ENCODE measurements around the gene PKP4.

The PKP4 gene

DNA sequence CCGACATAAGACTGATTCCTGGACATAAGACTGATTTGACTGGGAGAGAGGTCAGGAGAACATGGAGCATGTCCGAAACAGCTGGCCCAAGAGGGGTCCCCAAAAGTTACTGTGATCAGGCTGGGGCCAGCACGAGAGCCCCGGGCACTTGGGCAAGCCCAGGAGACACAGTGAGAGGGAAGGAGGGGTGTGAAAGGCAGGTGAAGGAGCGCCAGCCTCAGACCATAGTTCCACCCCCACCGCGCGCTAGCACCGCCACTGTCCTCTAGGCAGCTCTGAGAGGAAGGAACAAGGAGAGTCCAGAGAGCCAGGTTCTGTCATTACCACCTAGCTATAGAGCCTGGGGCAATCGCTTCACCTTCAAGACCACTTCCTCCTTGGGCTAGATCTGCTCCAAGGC is 260.2 kb downstream of the PKP4 start:
- Histone ChIP-seq H3K9me3 (ENCODE audit: control insufficient read depth, low read depth, low read length) (no peaks in the 10 kb centered on the region), H3K9ac (ENCODE audit: low read length) (no peak overlapping the region)

DNA sequence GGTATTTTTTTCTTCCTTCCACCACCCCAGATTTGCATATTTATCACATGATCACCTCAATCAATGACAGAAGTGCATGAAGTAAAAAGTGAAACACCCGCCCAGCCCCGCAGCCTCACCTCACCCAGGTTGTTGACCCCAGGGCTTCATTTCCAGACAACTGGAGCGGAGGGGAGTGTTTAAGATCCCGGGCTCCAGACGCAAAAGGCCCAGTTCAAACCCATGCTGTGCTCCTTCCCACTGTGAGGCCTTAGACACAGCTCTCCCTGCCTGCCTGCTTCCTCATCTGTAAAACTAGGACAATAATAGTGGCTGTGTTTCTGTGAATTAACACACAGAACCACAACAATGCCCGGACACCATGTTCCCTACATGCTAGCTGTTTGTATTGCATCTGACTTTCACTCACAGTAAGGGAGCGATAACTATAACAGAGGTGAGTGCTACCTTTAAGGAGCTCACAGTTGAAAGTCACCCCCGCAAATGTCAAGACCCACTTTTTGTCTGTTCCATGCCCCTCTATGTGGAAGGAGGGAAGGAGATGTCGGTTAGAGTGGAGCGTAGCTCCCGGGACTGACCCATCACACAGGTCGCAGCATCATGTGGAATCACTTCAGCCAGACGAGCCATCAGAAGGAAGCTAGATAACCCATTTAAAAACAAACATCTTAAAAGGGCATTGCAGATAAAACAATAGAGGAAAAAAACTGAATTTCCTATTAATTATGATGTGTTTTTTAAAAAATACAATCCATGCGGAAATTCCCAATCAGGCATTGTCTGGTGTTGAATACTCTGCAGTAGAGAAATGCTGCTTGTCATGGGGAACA is 260.8 kb downstream of the PKP4 start:
- Histone ChIP-seq H3K27me3 (ENCODE audit: control insufficient read depth, insufficient read depth, low read length) (no peaks in the 10 kb centered on the region), H3K9me3 (ENCODE audit: control insufficient read depth, low read depth, low read length) (no peaks in the 10 kb centered on the region), H3K27ac (ENCODE audit: low read length) (no peak overlapping the region), H3K36me3 (ENCODE audit: control insufficient read depth, low read depth, low read length) (no peaks in the 10 kb centered on the region), H3K4me3 (ENCODE audit: low read length) (no peak overlapping the region), H3K9ac (ENCODE audit: low read length) (no peak overlapping the region), H3K4me1 (ENCODE audit: control insufficient read depth, low read depth, low read length) (peaks cover 6% of the 10 kb centered on the region)

More for the DNA sequence above, 260.2 kb downstream of the PKP4 start:
- Histone ChIP-seq H3K27me3 (ENCODE audit: control insufficient read depth, insufficient read depth, low read length) (no peaks in the 10 kb centered on the region), H3K27ac (ENCODE audit: low read length) (no peak overlapping the region), H3K4me3 (ENCODE audit: low read length) (no peak overlapping the region), H3K4me1 (ENCODE audit: control insufficient read depth, low read depth, low read length) (peaks cover 6% of the 10 kb centered on the region), H3K36me3 (ENCODE audit: control insufficient read depth, low read depth, low read length) (no peaks in the 10 kb centered on the region)

DNA sequence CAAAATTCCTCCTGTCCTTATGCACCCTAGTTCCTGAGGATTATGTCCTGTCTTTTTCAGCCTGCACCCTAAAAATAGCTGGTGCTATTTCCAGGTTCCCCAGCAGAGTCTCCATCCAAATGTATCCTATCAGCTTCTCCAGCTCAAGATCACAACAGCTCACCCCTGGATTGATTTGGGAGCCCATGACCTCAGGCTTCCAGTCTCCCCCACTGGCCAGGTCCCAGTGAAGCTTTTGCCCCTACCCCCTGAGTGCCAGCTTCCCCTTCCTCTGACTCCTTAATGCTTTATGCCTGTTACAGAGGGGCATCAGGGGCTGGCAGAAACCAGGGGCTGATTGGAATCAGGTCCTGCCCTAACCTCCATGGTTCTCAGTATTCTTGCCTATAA is 261.4 kb downstream of the PKP4 start:
- no peak overlapping the region for H3K27ac ChIP-seq (ENCODE audit: low read length)
- no peaks in the 10 kb centered on the region for H3K36me3 ChIP-seq (ENCODE audit: control insufficient read depth, low read depth, low read length)
- H3K9ac ChIP-seq (ENCODE audit: low read length), result no peak overlapping the region
- no peaks in the 10 kb centered on the region for H3K27me3 ChIP-seq (ENCODE audit: control insufficient read depth, insufficient read depth, low read length)
- H3K4me1 ChIP-seq (ENCODE audit: control insufficient read depth, low read depth, low read length), result peaks cover 6% of the 10 kb centered on the region
- no peaks in the 10 kb centered on the region for H3K9me3 ChIP-seq (ENCODE audit: control insufficient read depth, low read depth, low read length)
- H3K4me3 ChIP-seq (ENCODE audit: low read length), result no peak overlapping the region

DNA sequence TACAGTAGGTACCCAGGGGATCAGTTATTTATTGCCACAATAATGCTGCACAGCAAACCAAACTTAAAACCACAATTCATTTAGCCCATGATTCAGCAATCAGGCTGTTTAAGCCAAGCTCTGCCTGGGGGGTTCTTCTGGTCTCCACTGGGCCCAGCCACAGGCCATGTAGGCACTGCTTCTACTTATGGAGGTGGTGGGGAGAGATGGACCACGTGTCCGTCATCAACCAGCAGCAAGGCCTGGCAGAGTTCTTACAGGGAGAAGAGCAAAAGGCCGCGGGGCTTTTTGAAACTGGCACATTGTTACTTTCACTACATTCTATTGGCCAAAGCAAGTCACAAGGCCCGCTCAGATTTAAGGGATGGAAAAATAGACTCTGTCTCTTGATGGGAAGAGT is 262.1 kb downstream of the PKP4 start:
- Histone ChIP-seq H3K4me3 (ENCODE audit: low read length) (no peak overlapping the region), H3K36me3 (ENCODE audit: control insufficient read depth, low read depth, low read length) (no peaks in the 10 kb centered on the region), H3K4me1 (ENCODE audit: control insufficient read depth, low read depth, low read length) (peaks cover 6% of the 10 kb centered on the region), H3K9ac (ENCODE audit: low read length) (no peak overlapping the region), H3K27ac (ENCODE audit: low read length) (no peak overlapping the region), H3K27me3 (ENCODE audit: control insufficient read depth, insufficient read depth, low read length) (no peaks in the 10 kb centered on the region), H3K9me3 (ENCODE audit: control insufficient read depth, low read depth, low read length) (no peaks in the 10 kb centered on the region)

DNA sequence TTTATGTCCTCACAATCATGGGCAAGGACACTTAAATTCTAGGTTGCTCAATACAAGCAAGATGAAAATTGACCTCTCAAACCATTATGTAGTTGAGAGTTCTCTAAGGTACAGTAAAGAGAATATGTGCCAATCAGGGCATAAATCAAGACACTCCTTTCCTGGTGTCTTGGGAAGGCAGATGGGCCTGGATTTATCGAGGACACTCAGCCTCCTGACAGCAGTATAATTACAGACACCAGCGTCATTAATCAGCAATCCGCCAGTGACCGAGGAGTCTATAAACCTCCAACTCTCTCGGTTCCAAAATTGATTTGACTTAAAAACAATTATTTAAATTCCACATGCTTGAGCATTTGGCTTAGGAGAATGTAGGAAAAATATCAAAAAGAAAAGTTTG is 262.7 kb downstream of the PKP4 start:
- Histone ChIP-seq H3K27ac (ENCODE audit: low read length) (no peak overlapping the region), H3K9me3 (ENCODE audit: control insufficient read depth, low read depth, low read length) (no peaks in the 10 kb centered on the region), H3K27me3 (ENCODE audit: control insufficient read depth, insufficient read depth, low read length) (no peaks in the 10 kb centered on the region), H3K4me3 (ENCODE audit: low read length) (no peak overlapping the region), H3K9ac (ENCODE audit: low read length) (no peak overlapping the region), H3K4me1 (ENCODE audit: control insufficient read depth, low read depth, low read length) (peaks cover 6% of the 10 kb centered on the region), H3K36me3 (ENCODE audit: control insufficient read depth, low read depth, low read length) (no peaks in the 10 kb centered on the region)

DNA sequence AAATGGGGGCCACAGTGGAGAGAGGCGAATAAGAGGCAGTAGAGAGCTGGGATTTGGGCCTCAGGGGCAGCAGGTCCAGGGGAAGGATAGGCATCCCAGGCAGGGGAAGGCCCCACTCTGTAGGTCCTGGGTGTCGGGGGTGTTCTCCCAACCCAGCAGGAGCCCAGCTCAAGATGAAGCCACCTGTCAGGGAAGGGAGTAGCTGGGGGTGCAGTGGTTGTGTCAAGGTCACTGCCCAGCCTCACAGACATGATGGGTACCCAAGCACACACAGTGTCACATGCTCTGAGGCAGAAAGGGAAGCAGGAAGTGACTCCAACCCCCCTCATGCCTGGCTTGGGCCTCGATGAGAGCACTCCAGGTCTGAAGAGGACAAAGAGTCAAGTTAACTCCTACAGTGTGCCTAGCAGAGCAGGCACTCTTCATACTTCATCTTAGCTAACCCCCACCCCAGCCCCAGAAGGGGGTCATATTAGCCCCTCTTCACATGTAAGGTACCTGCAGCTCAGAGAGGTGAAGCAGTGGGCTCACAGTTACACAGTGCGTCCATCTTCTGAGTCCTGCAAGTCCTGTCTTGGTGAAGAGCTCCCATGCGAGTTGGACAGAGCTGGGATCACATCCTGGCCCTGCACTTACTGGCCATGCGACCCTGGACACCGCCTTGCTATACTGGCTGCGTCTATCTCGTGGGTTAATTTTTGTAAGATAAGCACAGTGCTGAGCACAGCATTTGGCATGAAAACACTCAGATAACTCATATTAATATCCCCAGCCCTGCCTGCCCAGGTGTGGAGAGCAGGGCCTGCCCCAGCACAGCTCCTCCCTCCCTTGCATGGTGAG is 265.7 kb downstream of the PKP4 start:
- no peak overlapping the region for H3K4me3 ChIP-seq (ENCODE audit: low read length)
- H3K36me3 ChIP-seq (ENCODE audit: control insufficient read depth, low read depth, low read length), result no peaks in the 10 kb centered on the region
- H3K27me3 ChIP-seq (ENCODE audit: control insufficient read depth, insufficient read depth, low read length), result no peaks in the 10 kb centered on the region
- peaks cover 10% of the 10 kb centered on the region for H3K4me1 ChIP-seq (ENCODE audit: control insufficient read depth, low read depth, low read length)
- H3K27ac ChIP-seq (ENCODE audit: low read length), result no peak overlapping the region
- no peak overlapping the region for H3K9ac ChIP-seq (ENCODE audit: low read length)
- H3K9me3 ChIP-seq (ENCODE audit: control insufficient read depth, low read depth, low read length), result no peaks in the 10 kb centered on the region

DNA sequence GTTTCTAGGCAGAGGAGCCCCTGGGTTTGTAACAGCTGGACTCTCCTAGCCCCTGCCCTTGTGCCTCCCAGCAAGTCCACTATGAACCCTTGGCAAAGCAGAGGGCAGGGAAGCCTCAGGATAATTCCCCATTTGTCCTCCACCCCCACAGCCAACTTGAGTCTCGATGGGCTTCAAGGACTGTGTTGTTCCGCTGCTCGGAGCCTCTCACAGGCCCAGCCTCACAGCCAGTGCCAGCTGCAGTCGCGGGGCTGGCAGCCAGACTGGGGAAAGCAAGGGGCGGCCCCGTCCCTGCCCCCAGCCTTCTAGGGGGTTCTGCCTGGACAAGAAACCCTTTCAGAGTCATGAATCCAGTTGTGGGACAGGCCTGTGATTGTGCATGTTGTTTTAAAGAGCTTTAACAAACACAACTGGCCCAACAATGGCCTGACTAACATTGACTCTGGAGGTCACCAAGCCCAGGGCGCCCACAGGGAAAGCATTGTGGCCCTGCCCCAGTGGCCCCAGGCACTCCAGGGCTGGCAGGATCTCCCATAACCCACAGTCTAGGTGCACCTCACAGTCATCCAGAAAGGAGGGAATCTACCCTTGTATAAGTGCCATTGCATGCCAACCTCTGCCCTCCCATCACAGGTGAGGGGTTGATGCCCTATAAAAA is 266.6 kb downstream of the PKP4 start:
- Histone ChIP-seq H3K27me3 (ENCODE audit: control insufficient read depth, insufficient read depth, low read length) (no peaks in the 10 kb centered on the region), H3K9me3 (ENCODE audit: control insufficient read depth, low read depth, low read length) (no peaks in the 10 kb centered on the region), H3K9ac (ENCODE audit: low read length) (no peak overlapping the region), H3K4me3 (ENCODE audit: low read length) (no peak overlapping the region), H3K4me1 (ENCODE audit: control insufficient read depth, low read depth, low read length) (peaks cover 7% of the 10 kb centered on the region), H3K36me3 (ENCODE audit: control insufficient read depth, low read depth, low read length) (no peaks in the 10 kb centered on the region), H3K27ac (ENCODE audit: low read length) (no peak overlapping the region)

DNA sequence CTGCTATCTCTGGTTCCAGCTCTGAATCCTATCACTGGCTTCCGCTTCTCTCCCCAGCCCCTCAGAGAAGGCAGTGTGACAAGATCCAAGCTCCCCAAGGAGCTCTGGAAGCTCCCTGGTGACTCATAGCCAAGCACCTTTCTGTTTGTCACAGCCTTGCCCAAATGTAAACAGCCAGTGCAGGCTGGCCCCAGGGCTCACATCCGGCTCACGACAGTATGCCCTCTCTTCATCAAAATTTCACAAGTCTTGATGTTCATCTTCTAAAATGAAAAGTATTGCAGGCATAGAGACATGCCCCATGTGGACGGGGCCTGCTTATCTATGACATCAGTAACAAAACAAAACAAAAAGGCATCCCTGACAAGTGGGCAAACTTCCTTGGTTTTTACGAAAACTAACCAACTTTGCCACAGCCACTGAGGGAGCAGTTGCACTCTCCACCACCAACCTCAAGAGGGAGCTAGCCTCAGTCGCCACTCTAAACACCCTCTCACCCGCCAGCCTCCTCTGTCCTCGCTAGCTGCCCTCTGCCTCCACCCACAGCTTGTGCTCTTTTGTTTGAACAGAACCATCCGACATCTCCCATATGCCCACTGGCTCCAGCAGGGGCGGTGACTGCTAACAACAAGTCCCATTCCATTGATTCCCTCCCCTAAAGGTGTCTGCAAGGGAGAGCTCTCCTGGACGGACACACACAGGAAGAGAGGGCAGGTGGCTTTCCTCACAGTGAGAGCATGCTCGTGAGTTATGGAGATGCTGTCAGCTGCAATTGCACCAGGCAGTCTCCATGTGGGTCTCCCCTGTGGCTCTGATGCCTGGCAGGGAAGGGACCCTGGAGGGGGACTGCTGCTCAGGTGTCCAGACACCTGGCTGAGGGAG is 267.4 kb downstream of the PKP4 start:
- H3K27me3 ChIP-seq (ENCODE audit: control insufficient read depth, insufficient read depth, low read length), result no peaks in the 10 kb centered on the region
- H3K9me3 ChIP-seq (ENCODE audit: control insufficient read depth, low read depth, low read length), result no peaks in the 10 kb centered on the region
- H3K4me3 ChIP-seq (ENCODE audit: low read length), result no peak overlapping the region
- H3K27ac ChIP-seq (ENCODE audit: low read length), result no peak overlapping the region
- no peak overlapping the region for H3K9ac ChIP-seq (ENCODE audit: low read length)
- H3K4me1 ChIP-seq (ENCODE audit: control insufficient read depth, low read depth, low read length), result peaks cover 7% of the 10 kb centered on the region
- H3K36me3 ChIP-seq (ENCODE audit: control insufficient read depth, low read depth, low read length), result no peaks in the 10 kb centered on the region

DNA sequence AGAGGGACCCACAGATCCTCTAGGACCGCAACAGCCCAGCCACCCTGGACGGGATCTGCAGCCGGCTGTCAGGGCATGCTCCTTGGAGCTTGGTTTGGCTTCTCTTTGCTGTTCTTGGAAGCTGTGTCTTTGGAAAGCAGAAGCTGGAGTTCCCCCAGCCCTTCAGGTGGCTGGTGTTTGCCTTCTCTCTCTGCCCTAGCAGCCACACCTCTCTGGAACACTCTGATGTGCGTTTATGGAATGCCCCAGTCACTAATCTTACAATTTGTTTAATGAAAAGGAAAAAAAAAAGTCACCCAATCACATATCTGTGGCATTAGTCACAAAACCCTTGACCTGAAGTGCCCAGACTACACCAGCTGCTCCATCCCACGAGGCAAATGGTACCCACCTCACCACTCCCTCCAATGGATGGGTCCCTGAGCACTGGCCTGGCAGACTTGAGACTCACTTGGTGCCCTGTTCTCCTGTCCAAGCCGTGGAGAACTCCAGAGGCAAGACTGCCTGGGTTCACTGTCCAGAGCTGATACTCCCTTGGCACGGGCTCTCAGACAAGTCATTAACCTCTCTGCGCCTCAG is 268.1 kb downstream of the PKP4 start:
- Histone ChIP-seq H3K9me3 (ENCODE audit: control insufficient read depth, low read depth, low read length) (no peaks in the 10 kb centered on the region), H3K27me3 (ENCODE audit: control insufficient read depth, insufficient read depth, low read length) (no peaks in the 10 kb centered on the region), H3K27ac (ENCODE audit: low read length) (no peak overlapping the region), H3K4me1 (ENCODE audit: control insufficient read depth, low read depth, low read length) (peaks cover 7% of the 10 kb centered on the region), H3K36me3 (ENCODE audit: control insufficient read depth, low read depth, low read length) (no peaks in the 10 kb centered on the region), H3K4me3 (ENCODE audit: low read length) (no peak overlapping the region), H3K9ac (ENCODE audit: low read length) (no peak overlapping the region)

DNA sequence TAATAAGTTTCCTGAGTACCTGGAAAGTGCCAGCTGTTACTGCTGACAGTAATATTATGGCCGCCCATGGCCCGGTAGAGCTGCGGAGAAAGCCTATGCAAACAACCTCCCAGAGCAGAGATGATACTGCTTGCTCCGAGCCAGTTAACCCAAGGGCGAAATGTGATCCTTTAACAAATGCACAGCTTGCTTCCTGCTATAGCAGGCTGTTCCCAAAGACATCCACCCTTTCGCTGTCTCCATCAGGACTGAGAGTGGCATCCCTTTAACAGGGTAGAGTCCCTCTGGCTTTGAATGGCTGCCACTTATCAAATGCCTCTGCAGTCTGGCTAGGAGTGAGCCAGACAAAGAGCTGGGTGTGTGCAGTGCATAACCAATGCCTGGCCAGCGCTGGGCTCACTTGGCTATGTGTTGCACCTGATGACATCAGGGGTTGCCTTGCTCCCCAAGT is 268.7 kb downstream of the PKP4 start:
- Histone ChIP-seq H3K4me3 (ENCODE audit: low read length) (no peak overlapping the region), H3K36me3 (ENCODE audit: control insufficient read depth, low read depth, low read length) (no peaks in the 10 kb centered on the region), H3K9ac (ENCODE audit: low read length) (no peak overlapping the region), H3K27me3 (ENCODE audit: control insufficient read depth, insufficient read depth, low read length) (no peaks in the 10 kb centered on the region), H3K9me3 (ENCODE audit: control insufficient read depth, low read depth, low read length) (no peaks in the 10 kb centered on the region), H3K4me1 (ENCODE audit: control insufficient read depth, low read depth, low read length) (peaks cover 7% of the 10 kb centered on the region), H3K27ac (ENCODE audit: low read length) (no peak overlapping the region)
